Forelimb muscle (tissue), 1 donor: ENCODE measurements around the gene HSPG2. TPM values are rescaled to one million over a fixed set of nuclear protein-coding genes. Genes with fewer than 3 reads are reported as not detected.
"Not testable (repeated sequence)": the region's sequence is repeated elsewhere in the genome, so short reads cannot be mapped to it uniquely, and the experiment has no call there.

Experiments used
- DNase-seq: peaks from one replicate; pipeline ENCODE4 v3.0.0-alpha.2; 2013; ENCODE audit warnings: low read depth
- polyA plus RNA-seq: library from polyadenylated mRNA; unstranded; fragments of 120-200 nt; gene quantifications from one replicate; pipeline ENCODE4 v1.2.1, GENCODE V29; 2013; ENCODE audit not compliant: insufficient read length

The HSPG2 gene
- polyA plus RNA-seq, 1 donor = 223 TPM

GRCh38 chr1:21794656-21795055 is 142.5 kb downstream of the HSPG2 start:
- DNase-seq = no peak

GRCh38 chr1:21793104-21793503 is 144.0 kb downstream of the HSPG2 start:
- DNase-seq = no peak

GRCh38 chr1:21786640-21787039 is 150.5 kb downstream of the HSPG2 start:
- no peak for DNase-seq

DNA sequence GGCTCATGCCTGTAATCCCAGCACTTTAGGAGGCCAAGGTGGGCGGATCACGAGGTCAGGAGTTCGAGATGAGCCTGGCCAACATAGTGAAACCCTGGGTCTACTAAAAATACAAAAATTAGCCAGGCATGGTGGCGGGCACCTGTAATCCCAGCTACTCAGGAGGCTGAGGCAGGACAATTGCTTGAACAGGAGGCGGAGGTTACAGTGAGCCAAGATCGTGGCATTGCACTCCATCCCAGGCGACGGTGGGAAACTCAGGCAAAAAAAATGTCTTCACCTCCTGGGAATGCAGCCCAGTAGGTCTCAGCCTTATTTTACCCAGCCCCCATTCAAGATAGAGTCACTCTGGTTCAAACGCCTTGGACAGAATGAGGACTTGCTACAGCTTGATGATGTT is 151.3 kb downstream of the HSPG2 start:
- not testable (repeated sequence) for DNase-seq

DNA sequence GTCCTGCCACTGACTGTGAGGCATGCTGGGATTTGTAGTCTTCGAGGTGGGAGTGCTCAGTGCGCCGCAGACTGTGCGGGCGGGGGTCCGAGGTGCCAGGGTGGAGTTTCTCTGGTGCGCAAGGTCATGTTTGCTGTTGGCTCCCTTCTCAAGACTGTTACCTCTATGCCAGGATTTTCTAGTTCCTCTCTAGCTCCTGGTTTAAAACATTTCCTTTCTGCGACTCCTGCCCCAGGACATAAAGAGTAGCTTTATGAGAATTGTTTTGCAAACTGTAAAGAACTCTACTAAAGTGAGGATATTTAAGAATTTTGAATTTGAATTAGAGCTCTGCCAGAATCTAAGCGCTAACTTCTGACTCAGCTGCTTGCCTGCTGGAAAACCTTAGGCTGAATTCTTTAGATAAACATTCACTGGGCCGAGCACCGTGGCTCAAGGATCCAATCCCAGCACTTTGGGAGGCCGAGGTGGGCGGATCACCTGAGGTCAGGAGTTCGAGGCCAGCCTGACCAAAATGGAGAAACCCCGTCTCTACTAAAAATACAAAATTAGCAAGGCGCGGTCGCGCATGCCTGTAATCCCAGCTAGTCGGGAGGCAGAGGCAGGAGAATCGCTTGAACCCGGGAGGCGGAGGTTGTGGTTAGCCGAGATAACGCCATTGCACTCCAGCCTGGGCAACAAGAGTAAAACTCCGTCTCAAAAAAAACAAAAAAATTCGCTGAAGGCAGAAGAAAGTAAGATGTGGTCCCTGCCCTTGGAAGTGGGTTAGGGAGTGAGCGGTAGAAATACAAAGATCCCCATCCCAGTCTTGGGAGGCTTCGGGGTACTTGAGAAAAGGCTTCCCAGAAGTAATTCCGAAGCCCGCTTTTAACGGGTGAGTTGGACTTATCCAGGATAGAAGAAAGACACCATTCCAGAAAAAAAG is 153.2 kb downstream of the HSPG2 start:
- no peak for DNase-seq

DNA sequence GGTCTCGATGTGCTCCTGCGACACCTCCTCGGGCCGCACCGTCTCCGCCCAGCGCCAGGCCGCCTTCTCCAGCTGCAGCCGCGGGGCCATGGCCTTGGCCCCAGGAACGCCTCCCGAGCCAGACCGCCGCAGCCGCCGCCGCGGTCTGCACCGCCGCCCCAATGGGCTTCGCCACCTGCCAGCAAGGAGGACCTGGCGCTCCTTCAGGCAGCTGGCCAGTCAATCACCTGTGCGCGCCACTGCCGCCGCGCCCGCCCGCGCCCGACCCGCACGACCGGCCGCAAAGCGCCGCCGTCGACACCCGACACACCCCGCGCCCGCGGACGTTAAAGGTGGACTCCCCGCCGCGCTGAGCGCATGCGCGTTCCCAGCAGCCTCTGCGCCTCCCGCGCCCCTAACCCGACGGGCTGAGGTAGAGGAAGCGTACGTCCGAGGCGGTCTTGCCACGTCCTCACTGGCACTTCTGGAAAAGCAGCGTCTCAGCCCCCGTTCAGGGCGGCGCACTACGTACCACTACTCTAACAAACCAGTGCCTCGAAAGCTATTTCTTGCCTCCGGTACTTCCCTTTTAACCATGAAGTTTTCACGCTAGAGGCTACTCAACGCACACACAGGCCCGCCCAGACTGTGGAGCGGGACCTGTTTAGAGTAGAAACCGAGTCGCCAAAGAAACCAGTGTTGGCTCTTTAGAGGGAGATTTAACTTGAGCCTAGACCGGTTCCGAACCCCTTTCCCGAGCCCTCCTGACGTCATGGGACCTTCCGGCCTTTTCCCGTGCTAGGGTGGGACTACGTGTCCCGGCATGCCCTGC is 154.0 kb downstream of the HSPG2 start, which contains the start of gene USP48:
USP48 (minus strand) TSS at position 282 of the 811 bp plus-strand sequence; CDS start at position 90, 192 bp downstream.
- DNase-seq = peak; percentile 94

DNA sequence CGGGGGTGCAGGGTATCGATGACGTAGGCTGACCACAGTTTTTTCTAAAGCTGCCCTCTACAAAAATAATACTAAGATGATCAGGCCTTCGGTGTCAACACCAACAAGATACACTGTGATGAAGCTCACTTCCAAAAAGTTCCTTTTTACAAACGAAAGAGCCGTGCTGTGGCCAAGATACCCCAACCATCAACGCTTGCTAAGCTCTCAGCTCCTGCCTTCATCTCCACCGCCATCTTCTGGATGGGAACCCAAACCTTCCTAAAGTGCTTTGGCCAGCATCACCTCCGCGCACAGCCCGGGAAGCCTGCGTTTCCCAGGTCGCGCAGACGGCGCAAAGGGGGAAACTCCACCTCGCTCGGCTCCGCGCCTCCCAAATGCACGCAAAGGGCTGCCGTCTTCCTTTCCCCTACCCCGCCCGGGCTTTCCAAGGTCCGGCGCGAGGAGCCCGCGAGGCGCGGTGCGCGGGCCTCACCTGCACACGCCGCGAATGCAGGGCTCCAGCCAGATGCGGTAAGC is 154.7 kb downstream of the HSPG2 start:
- peak; percentile 44 for DNase-seq

- DNase-seq = no peak
These were observed 155.2 kb downstream of the HSPG2 start for GRCh38 chr1:21781815-21782348.

DNA sequence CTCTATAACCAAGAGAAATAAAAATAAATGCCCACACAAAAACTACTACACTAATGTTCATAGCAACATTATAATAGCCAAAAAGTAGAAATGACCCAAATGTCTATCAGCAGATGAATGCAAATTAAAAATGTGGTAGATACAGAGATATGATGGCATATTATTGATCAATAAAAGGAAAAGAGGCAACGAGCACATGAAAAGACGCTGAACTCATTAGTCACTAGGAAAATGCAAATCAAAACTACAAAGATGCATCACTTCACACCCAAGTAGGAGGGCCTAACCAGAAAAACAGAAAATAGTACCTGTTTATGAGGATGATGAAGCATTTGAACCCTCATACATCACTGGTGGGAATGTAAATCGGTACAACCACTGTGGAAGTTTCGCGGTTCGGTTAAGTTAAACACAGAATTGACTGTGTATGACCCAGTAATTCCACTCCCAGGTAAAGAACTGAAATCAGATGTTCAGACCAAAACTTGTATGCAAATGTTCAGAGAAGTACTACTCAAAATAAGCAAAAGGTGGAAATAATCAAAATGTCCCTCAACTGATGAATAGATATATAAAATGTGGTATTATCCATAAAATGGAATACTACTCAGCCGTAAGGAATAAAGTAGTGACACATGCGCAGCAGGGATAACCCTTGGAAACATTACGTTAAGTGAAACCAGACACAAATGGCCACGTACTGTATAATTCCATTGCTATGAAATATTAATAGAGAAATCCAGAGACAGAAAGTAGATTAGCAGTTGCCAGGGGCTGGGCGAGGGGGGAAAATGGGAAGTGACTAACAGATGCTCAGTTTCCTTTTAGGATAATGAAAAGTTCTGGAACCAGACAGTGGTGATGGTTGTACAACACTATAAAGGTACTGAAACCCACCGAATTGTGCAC is 157.2 kb downstream of the HSPG2 start:
- no peak for DNase-seq

- DNase-seq = no peak
These were observed 158.7 kb downstream of the HSPG2 start for GRCh38 chr1:21778405-21778727.

GRCh38 chr1:21776925-21777324 is 160.2 kb downstream of the HSPG2 start:
- not testable (repeated sequence) for DNase-seq

GRCh38 chr1:21775985-21776562 is 161.0 kb downstream of the HSPG2 start:
- DNase-seq = no peak

DNA sequence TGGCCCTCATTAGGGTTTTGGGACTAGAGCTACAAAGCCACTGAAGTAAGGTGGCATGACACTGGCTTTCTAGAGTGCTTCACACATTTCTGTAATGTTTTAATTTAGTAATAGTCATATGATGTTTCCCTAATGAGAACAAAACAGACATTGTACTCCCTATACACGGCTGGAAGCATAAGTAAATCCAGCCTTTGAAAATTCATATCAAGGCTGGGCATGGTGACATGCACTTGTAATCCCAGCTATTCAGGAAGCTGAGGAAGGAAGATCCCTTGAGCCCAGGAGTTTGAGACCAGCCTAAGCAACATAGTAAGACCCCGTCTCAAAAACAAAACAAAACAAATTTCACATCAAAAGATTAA is 161.6 kb downstream of the HSPG2 start:
- no peak for DNase-seq

- no peak for DNase-seq
These were observed 162.1 kb downstream of the HSPG2 start for GRCh38 chr1:21774835-21775549.

GRCh38 chr1:21773585-21773984 is 163.5 kb downstream of the HSPG2 start:
- no peak for DNase-seq

Other genes starting within 250 kb of the HSPG2 start
- 47.4 TPM for gene USP48, start 154.2 kb downstream of the HSPG2 start, polyA plus RNA-seq
- 4.3 TPM for gene LDLRAD2, start 125.0 kb downstream of the HSPG2 start, polyA plus RNA-seq
- not detected for gene CELA3B, start 39.7 kb upstream of the HSPG2 start, polyA plus RNA-seq
- gene CELA3A, start 64.3 kb upstream of the HSPG2 start, polyA plus RNA-seq = 0.52 TPM
- 201 TPM for gene CDC42, start 115.4 kb upstream of the HSPG2 start, polyA plus RNA-seq
- 5.3 TPM for gene WNT4, start 205.8 kb upstream of the HSPG2 start, polyA plus RNA-seq